OCI-LY7 (cell line): ENCODE measurements around the gene CDK5R1.

Experiments used
- EZH2phosphoT487 ChIP-seq: fragments of 200-600 bp; sonication (generic); IDR thresholded peaks from 2 replicates; pipeline ENCODE4 v1.6.1; 2018; ENCODE audit warnings: low read depth, borderline replicate concordance, mild to moderate bottlenecking, mixed run types, antibody characterized with exemption, low read length, moderate library complexity, mixed read lengths
- TF ChIP-seq, protein P1 (sequence below): fragments of 200-600 bp; sonication (generic); conservative IDR thresholded peaks from 2 replicates; pipeline ENCODE4 v1.5.1; 2014; ENCODE audit warnings: mild to moderate bottlenecking, antibody characterized with exemption, low read length, moderate library complexity, mixed read lengths

DNA sequence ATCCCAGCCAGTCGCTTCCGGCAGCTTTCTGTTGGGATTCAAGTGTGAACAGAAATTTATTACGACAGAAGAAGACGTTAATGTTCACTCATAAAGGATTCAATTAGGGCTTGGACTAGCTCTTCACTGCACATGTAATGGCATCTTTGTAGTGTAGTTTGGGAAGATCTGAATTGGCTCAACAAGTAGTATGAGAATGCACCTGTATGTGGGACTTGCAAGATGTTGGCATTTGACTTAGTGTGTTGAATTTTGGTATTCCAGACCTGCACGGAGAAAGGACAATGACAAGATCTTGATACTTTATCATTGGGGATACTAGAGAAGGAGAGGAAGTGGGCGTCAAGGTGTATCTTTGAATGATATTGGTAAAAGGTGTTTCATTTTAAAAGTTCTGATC lies 41.3 kb upstream of the CDK5R1 start:
- TF ChIP-seq, protein P1, sequence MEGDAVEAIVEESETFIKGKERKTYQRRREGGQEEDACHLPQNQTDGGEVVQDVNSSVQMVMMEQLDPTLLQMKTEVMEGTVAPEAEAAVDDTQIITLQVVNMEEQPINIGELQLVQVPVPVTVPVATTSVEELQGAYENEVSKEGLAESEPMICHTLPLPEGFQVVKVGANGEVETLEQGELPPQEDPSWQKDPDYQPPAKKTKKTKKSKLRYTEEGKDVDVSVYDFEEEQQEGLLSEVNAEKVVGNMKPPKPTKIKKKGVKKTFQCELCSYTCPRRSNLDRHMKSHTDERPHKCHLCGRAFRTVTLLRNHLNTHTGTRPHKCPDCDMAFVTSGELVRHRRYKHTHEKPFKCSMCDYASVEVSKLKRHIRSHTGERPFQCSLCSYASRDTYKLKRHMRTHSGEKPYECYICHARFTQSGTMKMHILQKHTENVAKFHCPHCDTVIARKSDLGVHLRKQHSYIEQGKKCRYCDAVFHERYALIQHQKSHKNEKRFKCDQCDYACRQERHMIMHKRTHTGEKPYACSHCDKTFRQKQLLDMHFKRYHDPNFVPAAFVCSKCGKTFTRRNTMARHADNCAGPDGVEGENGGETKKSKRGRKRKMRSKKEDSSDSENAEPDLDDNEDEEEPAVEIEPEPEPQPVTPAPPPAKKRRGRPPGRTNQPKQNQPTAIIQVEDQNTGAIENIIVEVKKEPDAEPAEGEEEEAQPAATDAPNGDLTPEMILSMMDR: no peak
- no peak for TF ChIP-seq EZH2phosphoT487
